ENCODE results near the gene SYNE1.
"Not testable (repeated sequence)": the region's sequence is repeated elsewhere in the genome, so short reads cannot be mapped to it uniquely, and the experiment has no call there.

SYNE1 gene

DNA sequence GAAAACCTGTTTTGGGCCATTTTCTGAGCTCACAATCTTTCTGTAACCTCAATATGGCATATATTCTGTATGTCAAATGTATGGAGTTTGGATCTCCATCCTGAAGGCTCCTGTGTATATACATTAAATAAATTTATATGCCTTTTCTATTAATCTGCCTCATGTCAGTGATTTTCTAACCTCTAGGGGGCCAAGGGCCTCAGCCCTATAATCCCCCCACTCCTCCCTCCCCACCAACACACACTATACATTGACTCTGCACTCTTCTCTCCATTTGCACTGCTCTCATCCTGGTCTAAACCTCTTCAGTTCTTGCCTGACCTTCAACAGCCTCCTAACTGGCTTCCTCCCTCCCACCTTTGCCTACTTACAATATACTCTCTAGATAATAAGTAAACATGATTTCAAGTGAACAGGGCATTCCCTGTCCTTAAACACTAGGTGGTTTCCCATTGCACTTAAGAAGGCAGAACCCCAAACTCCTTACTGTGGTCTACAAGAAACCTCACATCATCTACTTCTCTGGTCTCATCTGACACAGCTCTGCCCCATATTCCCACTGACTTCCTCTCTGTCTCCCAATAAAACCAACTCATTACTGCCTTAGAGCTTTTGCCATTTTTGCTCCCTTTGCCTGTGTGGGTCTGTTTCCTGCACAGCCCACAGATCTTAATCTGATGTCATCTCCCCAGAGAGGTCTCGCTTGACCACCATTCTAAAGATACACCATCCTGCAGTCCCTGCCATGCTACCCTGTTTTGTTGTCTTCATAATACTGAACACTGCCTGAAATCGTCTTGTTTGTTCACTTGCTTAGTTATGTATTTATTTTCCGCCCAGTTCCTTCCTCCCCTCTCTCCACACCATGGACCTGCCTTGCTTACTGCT is 213.7 kb downstream of the SYNE1 start:
- Mint-ChIP-seq H3K27me3 (peaks cover 26% of the 10 kb centered on the region), H3K4me3 (no peak overlapping the region), H3K9me3 (peaks cover 3% of the 10 kb centered on the region), H3K4me1 (ENCODE audit: low read depth) (no peaks in the 10 kb centered on the region), H3K36me3 (ENCODE audit: low read depth) (no peaks in the 10 kb centered on the region), H3K27ac (no peak overlapping the region)
- no peak for DNase-seq

DNA sequence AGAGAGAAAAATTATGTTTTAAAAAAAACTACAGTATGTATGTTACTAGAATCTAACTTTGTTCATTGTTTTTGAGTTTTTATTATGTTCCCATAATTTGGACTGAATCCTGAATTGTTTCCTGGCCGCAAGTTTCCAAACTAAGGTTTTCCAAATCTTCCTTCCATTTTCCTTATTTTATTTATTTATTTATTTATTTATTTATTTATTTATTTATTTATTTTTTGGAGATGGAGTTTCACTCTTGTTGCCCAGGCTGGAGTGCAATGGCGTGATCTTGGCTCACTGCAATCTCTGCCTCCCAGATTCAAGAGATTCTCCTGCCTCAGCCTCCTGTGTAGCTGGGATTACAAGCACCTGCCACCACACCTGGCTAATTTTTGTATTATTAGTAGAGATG is 215.7 kb downstream of the SYNE1 start:
- H3K4me1 Mint-ChIP-seq (ENCODE audit: low read depth); H3K36me3 Mint-ChIP-seq (ENCODE audit: low read depth); H3K4me3 Mint-ChIP-seq; DNase-seq; H3K27ac Mint-ChIP-seq; H3K9me3 Mint-ChIP-seq: not testable (repeated sequence)
- peaks cover 33% of the 10 kb centered on the region for H3K27me3 Mint-ChIP-seq

DNA sequence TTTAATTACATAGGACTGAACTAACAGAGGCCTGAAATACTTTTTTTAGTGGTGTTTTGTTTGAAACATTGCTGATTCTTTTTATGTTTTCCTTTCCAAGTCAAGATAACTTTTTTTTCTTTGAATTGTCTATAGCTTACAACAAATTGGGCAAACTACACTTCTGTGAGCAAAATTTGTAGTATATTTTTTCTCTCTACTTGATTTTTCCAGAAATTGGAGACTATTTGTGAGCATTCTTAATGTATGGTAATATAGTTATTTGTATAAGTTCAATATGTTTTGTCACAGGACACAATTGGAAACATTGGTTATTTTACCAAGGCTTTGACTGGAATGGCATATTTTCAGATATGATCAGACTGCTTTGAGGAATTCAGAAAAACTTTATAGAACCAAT is 216.5 kb downstream of the SYNE1 start:
- no peak overlapping the region for H3K27ac Mint-ChIP-seq
- H3K4me3 Mint-ChIP-seq = no peak overlapping the region
- DNase-seq = no peak
- no peaks in the 10 kb centered on the region for H3K36me3 Mint-ChIP-seq (ENCODE audit: low read depth)
- H3K9me3 Mint-ChIP-seq = peaks cover 3% of the 10 kb centered on the region
- H3K4me1 Mint-ChIP-seq (ENCODE audit: low read depth) = no peaks in the 10 kb centered on the region
- H3K27me3 Mint-ChIP-seq = peaks cover 36% of the 10 kb centered on the region

DNA sequence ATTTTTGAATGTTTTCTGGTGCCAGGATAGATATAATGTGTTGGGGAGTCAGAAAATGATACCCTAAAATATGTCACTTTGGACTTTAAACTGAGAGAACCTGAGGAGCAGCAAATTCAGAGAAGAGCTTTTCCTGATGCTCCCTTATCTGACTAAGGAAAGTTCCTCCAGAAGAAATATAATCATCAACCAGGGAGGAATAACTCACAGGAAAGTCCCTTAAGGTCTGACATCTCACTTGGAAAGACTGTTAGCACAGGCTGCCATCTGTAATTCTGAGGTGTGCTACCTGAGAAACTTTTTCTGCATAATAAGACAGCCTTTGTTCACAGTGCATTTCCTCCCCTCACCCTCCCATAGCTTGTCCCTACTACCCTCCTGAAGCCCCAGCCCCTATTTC is 218.6 kb downstream of the SYNE1 start:
- Mint-ChIP-seq H3K4me3 (no peak overlapping the region), H3K36me3 (ENCODE audit: low read depth) (no peaks in the 10 kb centered on the region), H3K27ac (no peak overlapping the region), H3K4me1 (ENCODE audit: low read depth) (no peaks in the 10 kb centered on the region), H3K9me3 (peaks cover 3% of the 10 kb centered on the region), H3K27me3 (peaks cover 26% of the 10 kb centered on the region)
- no peak for DNase-seq

DNA sequence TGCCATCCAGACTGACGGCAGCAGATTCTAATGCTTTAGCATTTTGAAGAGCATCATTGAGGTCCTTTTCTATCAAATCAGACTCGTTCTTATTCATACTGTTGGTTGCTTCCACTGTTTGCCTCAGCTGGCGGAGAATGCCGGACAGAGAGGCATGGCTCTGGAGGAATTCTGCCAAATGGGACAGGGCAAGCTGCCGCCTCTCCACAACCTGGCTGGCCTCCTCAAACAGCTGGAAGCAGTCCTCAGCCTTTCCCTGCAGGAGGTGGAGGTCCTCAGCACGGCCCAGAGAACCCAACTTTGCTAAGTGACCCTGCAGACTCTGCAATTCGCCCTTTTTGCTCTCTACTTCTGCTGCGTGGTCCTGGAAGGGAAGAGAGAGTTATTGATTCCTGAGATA is 220.5 kb downstream of the SYNE1 start:
- H3K27ac Mint-ChIP-seq = no peak overlapping the region

DNA sequence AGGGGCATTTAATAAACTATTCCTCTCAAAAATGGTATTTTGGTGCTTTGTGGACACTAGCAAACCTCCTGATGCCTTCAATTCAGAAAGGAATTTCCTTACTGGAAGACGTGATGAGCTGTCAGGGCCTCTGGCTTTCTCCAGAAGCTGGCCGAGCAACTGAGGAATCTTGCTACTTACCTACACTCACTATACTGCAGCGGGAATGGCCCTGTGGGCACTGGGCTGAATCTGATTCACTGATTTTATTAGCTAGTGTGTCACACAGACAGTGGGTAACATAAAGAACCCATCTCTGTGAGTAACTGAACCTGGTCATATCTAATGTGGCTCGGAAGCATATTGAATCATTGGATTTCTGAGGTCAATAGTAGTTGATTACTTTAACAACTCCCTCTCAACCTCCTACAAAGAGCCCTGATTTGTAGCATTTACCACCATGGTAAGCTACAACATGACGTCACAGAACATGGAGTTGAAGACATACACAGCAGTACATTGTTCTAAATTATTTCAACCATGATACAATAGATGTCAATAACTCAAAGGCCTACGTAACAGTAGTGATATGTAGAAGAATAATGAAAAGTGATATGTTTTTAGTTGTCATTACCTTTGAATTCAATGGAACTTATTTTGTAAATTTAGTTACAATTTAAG is 232.1 kb downstream of the SYNE1 start:
- no peak for DNase-seq
- Mint-ChIP-seq H3K4me1 (ENCODE audit: low read depth) (no peaks in the 10 kb centered on the region), H3K4me3 (no peak overlapping the region), H3K27ac (no peak overlapping the region), H3K36me3 (ENCODE audit: low read depth) (no peaks in the 10 kb centered on the region), H3K9me3 (no peaks in the 10 kb centered on the region), H3K27me3 (peaks cover under 1% of the 10 kb centered on the region)

More for the DNA sequence above, 220.5 kb downstream of the SYNE1 start:
- H3K27me3 Mint-ChIP-seq = peaks cover 20% of the 10 kb centered on the region
- no peaks in the 10 kb centered on the region for H3K4me1 Mint-ChIP-seq (ENCODE audit: low read depth)
- no peak overlapping the region for H3K4me3 Mint-ChIP-seq
- no peak for DNase-seq
- H3K36me3 Mint-ChIP-seq (ENCODE audit: low read depth) = no peaks in the 10 kb centered on the region
- peaks cover 3% of the 10 kb centered on the region for H3K9me3 Mint-ChIP-seq

DNA sequence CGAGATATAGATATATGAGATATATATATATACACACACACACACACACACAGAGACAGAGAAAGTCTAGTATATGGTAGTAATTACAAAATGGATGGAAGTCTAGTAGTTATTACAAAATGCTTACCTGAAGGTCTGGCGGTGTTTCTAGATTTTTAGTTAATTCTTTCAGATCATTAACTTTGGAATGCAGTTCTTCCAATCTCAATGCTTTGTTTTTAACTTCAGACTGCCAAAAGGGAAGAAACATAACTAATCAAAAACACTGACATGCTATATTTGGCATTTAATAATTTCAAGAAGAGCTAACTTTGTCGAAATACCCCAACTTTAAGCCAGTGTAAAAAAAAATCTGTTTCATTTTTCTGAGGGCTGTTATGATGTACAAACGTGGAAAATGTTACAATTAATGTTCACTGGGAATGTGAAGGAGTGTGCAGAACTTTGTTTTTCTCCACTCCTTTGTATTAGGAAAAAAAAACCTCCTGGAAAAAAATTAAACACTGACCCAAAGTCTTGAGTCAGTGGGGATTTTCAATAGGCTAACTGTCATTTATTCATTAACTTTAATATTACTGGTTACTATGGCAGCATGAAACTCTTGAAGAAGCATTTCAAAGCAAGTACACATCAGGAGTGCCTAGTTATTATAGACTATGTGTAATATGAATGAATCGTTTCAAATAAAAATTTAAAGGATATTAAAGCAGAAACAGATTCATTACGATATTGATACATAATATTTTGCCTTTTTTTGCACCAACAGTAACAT is 232.9 kb downstream of the SYNE1 start:
- no peak for DNase-seq
- no peaks in the 10 kb centered on the region for H3K27me3 Mint-ChIP-seq
- H3K4me3 Mint-ChIP-seq = no peak overlapping the region
- H3K36me3 Mint-ChIP-seq (ENCODE audit: low read depth) = no peaks in the 10 kb centered on the region
- no peaks in the 10 kb centered on the region for H3K4me1 Mint-ChIP-seq (ENCODE audit: low read depth)
- H3K9me3 Mint-ChIP-seq = no peaks in the 10 kb centered on the region
- no peak overlapping the region for H3K27ac Mint-ChIP-seq

DNA sequence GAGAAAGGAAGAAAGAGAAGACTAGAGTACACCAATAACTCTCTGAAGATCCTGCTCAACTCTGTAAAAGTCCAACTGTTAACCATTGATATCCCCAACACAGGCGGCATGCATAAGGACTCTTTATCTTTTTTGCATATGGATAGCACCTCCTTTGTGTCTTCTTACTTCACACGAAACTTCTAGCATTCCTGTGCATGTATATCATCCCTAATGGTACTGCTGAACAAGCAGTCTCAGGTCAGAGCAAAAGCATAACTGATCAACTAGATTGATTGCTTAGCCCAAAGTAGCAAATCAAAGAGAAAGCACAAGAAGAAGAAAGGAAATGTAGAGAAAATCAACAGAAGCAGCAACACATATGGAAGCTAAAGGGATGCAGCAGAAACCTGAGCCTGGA is 234.4 kb downstream of the SYNE1 start:
- no peak overlapping the region for H3K4me3 Mint-ChIP-seq
- no peaks in the 10 kb centered on the region for H3K4me1 Mint-ChIP-seq (ENCODE audit: low read depth)
- H3K36me3 Mint-ChIP-seq (ENCODE audit: low read depth) = no peaks in the 10 kb centered on the region
- no peaks in the 10 kb centered on the region for H3K9me3 Mint-ChIP-seq
- no peak for DNase-seq
- no peak overlapping the region for H3K27ac Mint-ChIP-seq
- no peaks in the 10 kb centered on the region for H3K27me3 Mint-ChIP-seq

DNA sequence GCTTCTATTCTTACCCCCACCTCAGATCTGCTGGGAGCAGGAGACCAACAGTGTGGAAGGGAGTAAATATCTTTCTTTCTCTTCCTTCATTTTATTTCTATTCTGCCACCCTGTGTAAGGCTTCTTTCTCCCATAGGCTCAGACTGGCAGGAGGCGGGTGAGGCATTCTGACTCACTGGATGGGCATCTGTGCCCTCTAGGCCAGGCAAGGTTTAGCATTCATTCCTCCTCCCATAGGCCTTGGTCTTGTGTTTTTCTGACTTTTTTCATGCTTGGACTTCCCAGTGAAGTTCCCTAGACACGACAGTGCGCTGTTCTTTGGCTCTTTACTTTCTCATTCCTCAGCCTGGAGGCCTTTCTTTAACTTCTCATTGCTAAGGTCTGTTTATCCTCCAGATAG is 235.2 kb downstream of the SYNE1 start:
- Mint-ChIP-seq H3K27ac (no peak overlapping the region), H3K4me1 (ENCODE audit: low read depth) (no peaks in the 10 kb centered on the region), H3K36me3 (ENCODE audit: low read depth) (no peaks in the 10 kb centered on the region), H3K27me3 (no peaks in the 10 kb centered on the region), H3K4me3 (no peak overlapping the region), H3K9me3 (no peaks in the 10 kb centered on the region)
- DNase-seq = no peak

DNA sequence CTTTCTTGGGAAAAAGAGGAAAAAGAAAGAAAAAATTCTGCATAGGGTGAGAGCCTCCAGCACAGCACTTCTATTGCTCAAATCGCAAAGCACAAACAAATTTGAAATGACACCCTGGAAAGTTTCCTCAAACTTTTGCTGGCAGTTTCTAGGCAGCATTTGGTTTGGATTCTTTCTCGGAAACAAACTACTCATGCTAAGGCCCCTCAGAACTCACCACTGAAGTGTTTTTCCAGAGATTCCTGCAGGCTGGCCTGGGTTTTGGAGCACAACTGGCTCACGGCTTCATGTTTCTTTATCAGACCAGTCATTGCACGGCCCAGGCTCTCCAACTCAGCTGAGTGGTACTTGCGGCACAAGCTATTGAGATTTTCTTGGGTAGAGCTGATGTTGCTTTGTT is 237.8 kb downstream of the SYNE1 start:
- no peak overlapping the region for H3K27ac Mint-ChIP-seq
- H3K4me1 Mint-ChIP-seq (ENCODE audit: low read depth) = no peaks in the 10 kb centered on the region
- peaks cover 4% of the 10 kb centered on the region for H3K27me3 Mint-ChIP-seq
- no peaks in the 10 kb centered on the region for H3K9me3 Mint-ChIP-seq
- H3K4me3 Mint-ChIP-seq = no peak overlapping the region
- no peak for DNase-seq
- H3K36me3 Mint-ChIP-seq (ENCODE audit: low read depth) = no peaks in the 10 kb centered on the region

DNA sequence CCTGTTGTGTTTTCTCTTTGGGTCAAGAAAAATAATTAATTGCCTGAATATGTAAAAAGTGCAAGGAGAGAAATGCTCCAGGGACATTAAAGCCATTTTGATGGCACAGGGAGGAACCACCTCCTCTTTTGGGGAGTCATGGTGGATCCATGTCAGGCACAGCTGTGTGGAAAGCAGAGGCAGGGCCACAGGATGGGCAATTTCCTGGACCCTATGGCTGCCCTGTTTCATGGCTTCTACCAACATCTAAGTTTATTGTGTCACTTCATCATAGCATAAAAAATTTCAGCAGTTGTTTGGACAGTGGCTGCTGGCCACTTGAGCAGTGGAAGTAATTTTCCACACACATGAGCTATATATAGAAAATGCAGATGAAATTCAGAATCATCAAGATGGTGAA is 238.2 kb downstream of the SYNE1 start:
- no peak for DNase-seq
- Mint-ChIP-seq H3K4me3 (no peak overlapping the region), H3K9me3 (no peaks in the 10 kb centered on the region), H3K36me3 (ENCODE audit: low read depth) (no peaks in the 10 kb centered on the region), H3K27ac (no peak overlapping the region), H3K27me3 (peaks cover 7% of the 10 kb centered on the region), H3K4me1 (ENCODE audit: low read depth) (no peaks in the 10 kb centered on the region)

DNA sequence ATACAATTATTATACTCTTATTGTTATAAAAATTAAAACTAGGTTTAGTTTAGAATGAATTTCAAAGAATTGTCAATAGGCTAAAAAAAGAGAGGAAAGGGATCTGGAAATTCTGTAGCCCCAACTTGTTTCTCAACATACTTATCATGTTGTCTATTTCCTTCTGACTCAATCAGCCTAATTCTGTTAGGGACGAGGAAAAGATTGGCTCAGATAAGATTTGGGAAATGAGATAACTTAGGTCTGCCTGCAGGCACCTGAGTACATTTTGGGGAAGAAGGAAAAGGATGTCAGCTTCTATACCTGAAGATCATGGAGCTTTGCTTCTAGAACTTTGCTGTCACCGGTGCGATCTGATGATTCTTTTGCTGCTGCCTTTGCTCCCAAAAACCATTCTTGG is 238.8 kb downstream of the SYNE1 start:
- Mint-ChIP-seq H3K27ac (no peak overlapping the region), H3K36me3 (ENCODE audit: low read depth) (no peaks in the 10 kb centered on the region), H3K4me1 (ENCODE audit: low read depth) (no peaks in the 10 kb centered on the region), H3K4me3 (no peak overlapping the region), H3K27me3 (peaks cover 10% of the 10 kb centered on the region), H3K9me3 (no peaks in the 10 kb centered on the region)
- DNase-seq = no peak

DNA sequence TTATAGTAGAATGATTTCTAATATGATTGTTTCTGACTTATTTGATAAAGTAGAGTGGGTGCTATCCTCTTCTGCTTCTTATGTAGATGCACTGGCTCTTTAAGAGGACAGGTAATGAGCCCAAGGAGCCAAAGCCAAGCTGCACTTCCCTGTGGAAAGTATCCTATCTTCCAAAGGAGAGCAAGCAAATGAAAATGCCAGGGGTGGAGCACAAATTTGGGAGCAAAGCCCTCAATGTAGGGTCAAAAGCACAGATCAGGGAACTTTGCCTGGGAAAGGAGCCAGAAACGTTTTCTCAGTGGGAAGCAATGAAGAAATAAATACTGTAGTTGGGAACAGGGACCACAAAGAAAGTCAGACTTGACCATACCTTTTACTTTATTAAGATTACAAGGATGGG is 242.9 kb downstream of the SYNE1 start:
- Mint-ChIP-seq H3K36me3 (ENCODE audit: low read depth) (no peaks in the 10 kb centered on the region), H3K4me3 (no peak overlapping the region), H3K9me3 (no peaks in the 10 kb centered on the region), H3K4me1 (ENCODE audit: low read depth) (no peaks in the 10 kb centered on the region), H3K27ac (no peak overlapping the region), H3K27me3 (peaks cover 14% of the 10 kb centered on the region)
- no peak for DNase-seq

DNA sequence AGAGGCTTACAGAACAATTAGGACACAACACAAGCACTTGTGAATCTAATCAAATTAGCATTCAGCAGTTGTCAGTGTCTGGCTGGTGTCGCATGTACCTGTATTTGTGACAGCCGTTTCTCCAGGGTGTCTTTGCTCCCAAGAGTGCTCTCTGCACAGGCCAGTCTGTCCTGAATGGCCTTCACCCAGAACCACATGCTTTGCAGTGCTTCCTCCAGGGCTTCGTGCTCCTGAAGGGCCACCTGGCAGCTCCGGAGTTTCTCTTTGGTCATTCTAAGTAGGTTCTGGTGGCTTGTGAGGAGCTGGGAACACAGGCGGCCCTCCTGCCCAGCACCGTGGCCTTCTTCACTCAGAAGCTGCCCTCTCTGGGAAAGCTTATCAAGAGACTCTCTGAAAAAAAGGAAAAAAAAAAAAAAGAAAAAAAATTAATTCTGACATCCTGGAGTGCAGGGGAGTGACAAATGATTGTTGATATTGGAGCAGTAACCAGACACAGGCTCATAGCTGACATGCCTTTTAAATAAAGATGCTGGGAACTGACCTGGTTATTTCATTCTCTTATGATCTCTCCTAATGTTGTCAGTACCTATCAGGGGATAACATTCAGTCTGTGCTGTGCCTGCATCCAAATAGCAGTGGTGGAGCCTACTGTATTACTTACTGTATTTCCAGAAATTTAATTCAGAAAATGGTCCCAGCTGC is 245.8 kb downstream of the SYNE1 start:
- Mint-ChIP-seq H3K4me3 (no peak overlapping the region), H3K4me1 (ENCODE audit: low read depth) (no peaks in the 10 kb centered on the region), H3K27ac (no peak overlapping the region), H3K36me3 (ENCODE audit: low read depth) (no peaks in the 10 kb centered on the region), H3K9me3 (no peaks in the 10 kb centered on the region), H3K27me3 (peaks cover 22% of the 10 kb centered on the region)
- DNase-seq = no peak
